NB4 (cell line): Measurements from ENCODE around the gene DPH2.

Experiments
- DNase-seq: peaks from one replicate; pipeline ENCODE4 v3.0.0; 2010; ENCODE audit warnings: low read depth
- H3K4me3 ChIP-seq: one replicate; pipeline ENCODE4 v1.5.1; 2011; ENCODE audit warnings: mild to moderate bottlenecking, low read depth, low read length, moderate library complexity
- CTCF ChIP-seq: IDR thresholded peaks from one replicate; pipeline ENCODE4 v1.5.1; 2012; ENCODE audit warnings: low read depth, low read length
- MAX ChIP-seq: IDR thresholded peaks from 2 replicates; pipeline ENCODE4 v1.6.1; 2011; ENCODE audit warnings: low read depth, low read length
- MYC ChIP-seq: IDR thresholded peaks from 2 replicates; pipeline ENCODE4 v1.6.1; 2011; ENCODE audit warnings: low read depth, low read length
- POLR2A ChIP-seq: IDR thresholded peaks from 2 replicates; pipeline ENCODE4 v1.6.1; 2011; ENCODE audit warnings: mild to moderate bottlenecking; ENCODE audit not compliant: insufficient read length; ENCODE audit errors: extremely low read depth

DPH2 gene

GRCh38 chr1:43987159-43987902 lies 17.5 kb downstream of the DPH2 start:
- no peak for DNase-seq
- no peak overlapping the region for H3K4me3 ChIP-seq
- TF ChIP-seq POLR2A (no peak), MYC (no peak), MAX (no peak), CTCF (no peak)

GRCh38 chr1:43990271-43991199 lies 20.7 kb downstream of the DPH2 start:
- DNase-seq = no peak
- H3K4me3 ChIP-seq = peak overlapping the region; percentile 59
- TF ChIP-seq CTCF = peak; percentile 7
- no peak for TF ChIP-seq MYC
- TF ChIP-seq MAX = no peak

GRCh38 chr1:43991200-43991475 lies 21.3 kb downstream of the DPH2 start:
- TF ChIP-seq CTCF = no peak
- TF ChIP-seq MAX = no peak
- TF ChIP-seq POLR2A = no peak
- no peak for TF ChIP-seq MYC

GRCh38 chr1:43991476-43992231 lies 21.8 kb downstream of the DPH2 start, which contains the start of gene CCDC24:
TSS of gene CCDC24 (plus strand) at chr1:43991599. CDS start at chr1:43991879, 280 bp downstream.
- TF ChIP-seq MYC (peak; percentile 52), MAX (peak; percentile 76), CTCF (no peak), POLR2A (no peak)
- peak within 1 kb of the TSS; percentile 59 for H3K4me3 ChIP-seq
- peak; percentile 73 for DNase-seq

More at GRCh38 chr1:43991200-43991475, 21.3 kb downstream of the DPH2 start:
- H3K4me3 ChIP-seq = peak overlapping the region; percentile 59
- no peak for DNase-seq

GRCh38 chr1:43992232-43992995 lies 22.6 kb downstream of the DPH2 start:
- TF ChIP-seq MYC (no peak), MAX (no peak), CTCF (no peak), POLR2A (no peak)
- DNase-seq = no peak
- peak overlapping the region; percentile 59 for H3K4me3 ChIP-seq
